Type B pancreatic cell (in vitro differentiated cells): Measurements from ENCODE around the gene ENTREP1. TPM values are rescaled to one million over a fixed set of nuclear protein-coding genes. Genes with fewer than 3 reads are reported as not detected.

Experiments
- DNase-seq: peaks from one replicate; pipeline ENCODE4 v3.0.0; 2021; ENCODE audit warnings: mixed read lengths; ENCODE audit not compliant: unreplicated experiment; ENCODE audit errors: extremely low spot score
- H3K27ac Mint-ChIP-seq: 2 replicates; pipeline ENCODE4 v1.8.0; 2021; ENCODE audit warnings: mild to moderate bottlenecking, mixed read lengths
- H3K27me3 Mint-ChIP-seq: 2 replicates; pipeline ENCODE4 v1.8.0; 2021; ENCODE audit warnings: mixed read lengths
- H3K36me3 Mint-ChIP-seq: 2 replicates; pipeline ENCODE4 v1.8.0; 2021; ENCODE audit warnings: mixed read lengths
- H3K4me1 Mint-ChIP-seq: one replicate; pipeline ENCODE4 v1.8.0; 2021; ENCODE audit warnings: mixed read lengths; ENCODE audit not compliant: unreplicated experiment
- H3K4me3 Mint-ChIP-seq: 2 replicates; pipeline ENCODE4 v1.8.0; 2021; ENCODE audit warnings: mild to moderate bottlenecking, mixed read lengths
- H3K9me3 Mint-ChIP-seq: 2 replicates; pipeline ENCODE4 v1.8.0; 2021; ENCODE audit warnings: mixed read lengths
- total RNA-seq: library from RNA; stranded (reverse); gene quantifications from 2 replicates; pipeline ENCODE4 v1.2.1, GENCODE V29; 2021; ENCODE audit warnings: low replicate concordance
- TF ChIP-seq, protein P1 (sequence below): fragments of 200-600 bp; sonication (generic); conservative IDR thresholded peaks from 2 replicates; pipeline ENCODE4 v1.5.0; 2021; ENCODE audit warnings: antibody characterized with exemption, mild to moderate bottlenecking

Gene ENTREP1
- total RNA-seq, 1 donor from 2014 or later = 3.0 TPM

DNA sequence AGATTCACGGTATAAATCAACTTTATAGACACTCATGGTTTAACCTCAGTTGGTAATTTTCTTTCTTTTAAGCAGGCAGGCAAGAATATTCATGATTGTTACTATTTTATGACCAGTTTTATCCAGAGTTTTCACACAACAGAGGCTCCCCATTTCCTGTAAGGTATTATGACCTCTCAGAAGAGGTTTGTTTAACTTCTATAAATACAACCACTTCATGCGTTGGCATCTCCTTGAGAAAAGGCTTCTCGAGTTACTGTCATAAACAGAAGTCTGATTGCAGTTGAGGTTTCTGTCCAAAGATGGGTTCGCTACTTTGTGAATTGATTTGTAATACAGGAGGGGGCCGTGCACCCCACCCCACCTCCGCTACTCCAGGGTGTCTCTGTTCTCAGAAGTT is 55.3 kb downstream of the ENTREP1 start:
- peaks cover 36% of the 10 kb centered on the region for H3K27me3 Mint-ChIP-seq
- no peak for DNase-seq
- H3K4me1 Mint-ChIP-seq = peaks cover 14% of the 10 kb centered on the region
- H3K36me3 Mint-ChIP-seq = no peaks in the 10 kb centered on the region
- H3K4me3 Mint-ChIP-seq = no peak overlapping the region
- no peaks in the 10 kb centered on the region for H3K9me3 Mint-ChIP-seq
- H3K27ac Mint-ChIP-seq = no peak overlapping the region
- TF ChIP-seq, protein P1, sequence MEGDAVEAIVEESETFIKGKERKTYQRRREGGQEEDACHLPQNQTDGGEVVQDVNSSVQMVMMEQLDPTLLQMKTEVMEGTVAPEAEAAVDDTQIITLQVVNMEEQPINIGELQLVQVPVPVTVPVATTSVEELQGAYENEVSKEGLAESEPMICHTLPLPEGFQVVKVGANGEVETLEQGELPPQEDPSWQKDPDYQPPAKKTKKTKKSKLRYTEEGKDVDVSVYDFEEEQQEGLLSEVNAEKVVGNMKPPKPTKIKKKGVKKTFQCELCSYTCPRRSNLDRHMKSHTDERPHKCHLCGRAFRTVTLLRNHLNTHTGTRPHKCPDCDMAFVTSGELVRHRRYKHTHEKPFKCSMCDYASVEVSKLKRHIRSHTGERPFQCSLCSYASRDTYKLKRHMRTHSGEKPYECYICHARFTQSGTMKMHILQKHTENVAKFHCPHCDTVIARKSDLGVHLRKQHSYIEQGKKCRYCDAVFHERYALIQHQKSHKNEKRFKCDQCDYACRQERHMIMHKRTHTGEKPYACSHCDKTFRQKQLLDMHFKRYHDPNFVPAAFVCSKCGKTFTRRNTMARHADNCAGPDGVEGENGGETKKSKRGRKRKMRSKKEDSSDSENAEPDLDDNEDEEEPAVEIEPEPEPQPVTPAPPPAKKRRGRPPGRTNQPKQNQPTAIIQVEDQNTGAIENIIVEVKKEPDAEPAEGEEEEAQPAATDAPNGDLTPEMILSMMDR = no peak

DNA sequence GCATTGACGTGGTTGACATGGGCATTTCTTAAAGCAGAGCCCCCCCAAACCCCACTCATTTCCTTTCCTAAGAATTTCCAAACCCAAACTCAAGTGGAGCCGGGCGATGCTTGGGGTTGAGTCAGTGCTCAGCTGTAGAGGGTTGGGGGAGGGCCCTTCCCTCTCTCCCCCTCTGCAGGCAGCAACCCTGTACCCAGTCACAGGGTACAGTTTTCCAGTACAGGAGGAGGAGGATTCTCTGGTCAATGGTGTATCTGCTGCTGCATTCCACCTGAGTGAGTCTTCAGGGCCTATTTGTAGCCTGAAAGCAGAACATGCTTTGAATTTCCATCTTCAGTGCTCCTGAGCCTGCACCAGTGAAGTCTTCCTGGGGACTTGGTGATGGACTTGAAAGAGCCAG is 55.8 kb downstream of the ENTREP1 start:
- Mint-ChIP-seq H3K27ac (no peak overlapping the region), H3K27me3 (peaks cover 38% of the 10 kb centered on the region), H3K4me1 (peaks cover 14% of the 10 kb centered on the region), H3K9me3 (no peaks in the 10 kb centered on the region), H3K4me3 (no peak overlapping the region), H3K36me3 (no peaks in the 10 kb centered on the region)
- TF ChIP-seq, protein P1 = no peak
- DNase-seq = no peak

DNA sequence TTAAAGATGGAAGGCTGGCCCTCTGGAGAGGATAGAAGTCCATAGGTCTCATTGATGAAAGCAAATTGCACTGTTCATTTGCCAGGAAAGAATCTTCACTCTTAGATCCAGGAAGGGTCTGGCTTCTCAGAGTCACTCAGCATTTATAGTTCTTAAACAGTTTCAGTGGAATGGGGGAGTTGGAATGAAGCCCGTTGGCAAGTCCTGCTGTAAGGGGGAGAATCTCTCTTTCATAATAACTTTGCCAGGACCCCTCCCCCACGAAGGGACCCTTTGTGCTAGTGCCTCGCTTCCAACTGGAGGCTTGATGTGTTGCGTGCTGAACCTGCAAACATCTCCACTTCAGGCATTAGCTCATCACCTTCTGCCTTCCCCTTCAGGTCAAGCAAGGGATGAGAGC is 57.1 kb downstream of the ENTREP1 start:
- Mint-ChIP-seq H3K4me3 (no peak overlapping the region), H3K27ac (no peak overlapping the region), H3K36me3 (no peaks in the 10 kb centered on the region), H3K27me3 (peaks cover 28% of the 10 kb centered on the region), H3K4me1 (peaks cover 14% of the 10 kb centered on the region), H3K9me3 (no peaks in the 10 kb centered on the region)
- TF ChIP-seq, protein P1 = no peak
- DNase-seq = no peak

DNA sequence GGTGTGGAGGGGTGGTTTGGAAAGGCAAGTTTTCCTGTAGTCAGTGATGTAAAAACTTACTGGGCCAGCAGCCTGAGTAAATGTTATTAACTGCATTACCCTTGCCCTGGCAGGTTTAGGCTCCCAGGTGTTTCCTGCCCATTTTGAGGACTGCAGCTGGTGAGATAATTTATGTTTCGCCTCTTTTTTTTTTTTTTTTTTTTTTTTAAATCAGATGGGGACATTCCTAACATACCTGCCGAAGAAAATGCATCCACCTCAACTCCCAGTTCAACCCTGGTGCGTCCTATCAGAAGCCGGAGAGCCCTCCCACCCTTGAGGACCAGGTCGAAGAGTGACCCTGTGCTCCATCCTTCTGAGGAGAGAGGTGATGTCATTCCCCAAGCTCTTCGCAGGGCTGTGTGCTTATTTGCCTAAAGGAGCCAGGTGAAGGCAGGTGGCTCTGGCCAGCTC is 60.6 kb downstream of the ENTREP1 start:
- peaks cover 4% of the 10 kb centered on the region for H3K4me1 Mint-ChIP-seq
- H3K9me3 Mint-ChIP-seq = no peaks in the 10 kb centered on the region
- no peak for DNase-seq
- H3K36me3 Mint-ChIP-seq = no peaks in the 10 kb centered on the region
- H3K27me3 Mint-ChIP-seq = peaks cover 32% of the 10 kb centered on the region
- peak overlapping the region; percentile 44 for H3K27ac Mint-ChIP-seq
- H3K4me3 Mint-ChIP-seq = no peak overlapping the region
- TF ChIP-seq, protein P1 = no peak

DNA sequence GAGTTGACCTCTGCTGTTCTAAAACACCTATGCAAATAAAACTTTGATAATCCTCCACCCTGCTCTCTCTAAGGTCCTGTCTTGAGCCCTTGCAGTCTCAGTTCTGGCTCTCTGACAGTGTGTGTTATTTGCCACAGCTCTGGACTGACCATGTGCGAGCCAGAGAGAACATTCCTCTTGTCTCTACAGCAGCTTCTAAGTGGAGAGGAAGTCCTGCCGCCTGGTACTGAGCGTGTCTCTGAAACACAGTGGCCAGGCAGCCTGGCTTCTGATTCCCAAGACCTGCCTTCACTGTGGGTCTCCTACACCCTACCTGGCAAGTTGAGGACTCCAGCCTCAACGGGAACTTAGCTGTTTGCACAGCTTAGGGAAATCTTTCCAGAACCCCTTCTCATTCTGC is 61.6 kb downstream of the ENTREP1 start:
- Mint-ChIP-seq H3K36me3 (no peaks in the 10 kb centered on the region), H3K4me1 (peaks cover 4% of the 10 kb centered on the region), H3K4me3 (no peak overlapping the region), H3K27me3 (peaks cover 31% of the 10 kb centered on the region), H3K27ac (no peak overlapping the region), H3K9me3 (no peaks in the 10 kb centered on the region)
- TF ChIP-seq, protein P1 = no peak
- no peak for DNase-seq

DNA sequence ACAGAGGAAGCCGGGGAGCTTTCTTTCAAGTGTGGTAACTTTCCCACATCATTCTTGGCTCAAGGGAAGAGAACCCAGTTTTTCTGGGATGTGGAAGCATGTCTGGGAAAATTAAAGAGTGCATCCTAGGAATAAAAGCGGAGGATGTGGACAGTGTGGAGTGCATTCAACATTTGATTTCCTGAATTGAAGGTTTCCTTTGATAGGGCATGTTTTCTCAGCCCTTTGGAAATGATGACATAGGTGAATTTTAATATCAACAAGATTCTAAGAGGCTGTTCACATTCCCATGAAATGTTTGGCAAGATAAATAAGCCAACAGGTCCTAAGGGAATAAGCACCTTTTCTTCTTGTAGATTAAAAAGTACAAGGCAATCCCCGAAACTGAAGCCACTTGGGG is 63.6 kb downstream of the ENTREP1 start:
- Mint-ChIP-seq H3K4me1 (no peaks in the 10 kb centered on the region), H3K27me3 (peaks cover 13% of the 10 kb centered on the region), H3K27ac (no peak overlapping the region), H3K9me3 (no peaks in the 10 kb centered on the region), H3K4me3 (no peak overlapping the region), H3K36me3 (no peaks in the 10 kb centered on the region)
- TF ChIP-seq, protein P1 = no peak
- DNase-seq = no peak
